Tibial artery (tissue), 4 donors: ENCODE results near the gene SMC1A.
A peak's percentile ranks its signal among the peaks of the same experiment; 100 is the strongest.

Experiments
- DNase-seq, 2 donors: peaks; one replicate each; pipeline ENCODE4 v3.0.0-alpha.2; 2019
- H3K27ac ChIP-seq, 2 donors: fragments of 200-600 bp; sonication (generic) in 1 of 2; 1 replicate in 1 of 2; 2 replicates in 1 of 2; pipeline ENCODE4 v1.5.1; 2018 to 2019; ENCODE audit warnings: mild to moderate bottlenecking in 1 of 2
- H3K27me3 ChIP-seq, 2 donors: fragments of 200-600 bp; sonication (generic) in 1 of 2; one replicate each; pipeline versions ENCODE4 v1.5.1 to v1.6.0; 2016 to 2019
- H3K36me3 ChIP-seq, 3 donors: fragments of 200-600 bp; sonication (generic) in 2 of 3; one replicate each; pipeline ENCODE4 v1.5.1; 2016 to 2019; ENCODE audit warnings: mild to moderate bottlenecking in 2 of 3
- H3K4me1 ChIP-seq, 4 donors: fragments of 200-600 bp; sonication (generic) in 2 of 4; 1 replicate in 3 of 4; 2 replicates in 1 of 4; pipeline ENCODE4 v1.5.1; 2016 to 2019
- H3K4me3 ChIP-seq, 2 donors: fragments of 200-600 bp; sonication (generic) in 1 of 2; 1 replicate in 1 of 2; 2 replicates in 1 of 2; pipeline ENCODE4 v1.5.1; 2018 to 2019; ENCODE audit warnings: mild to moderate bottlenecking in 2 of 2
- H3K9me3 ChIP-seq, 3 donors: fragments of 200-600 bp; sonication (generic) in 1 of 3; one replicate each; pipeline ENCODE4 v1.5.1; 2016 to 2019
- intact Hi-C: fragments of 100-400 bp; cut with DNase I; formaldehyde crosslinking; loops from one replicate; pipeline ENCODE4 v1.15.0; 2023; ENCODE audit warnings: low total_unique reads
- TF ChIP-seq, protein P1 (sequence below), 2 experiments: fragments of 200-600 bp in 1 of 2; fragments of 450-650 bp in 1 of 2; IDR thresholded peaks; one replicate each; pipeline ENCODE4 v1.5.1; 2017 to 2019; ENCODE audit warnings: antibody characterized with exemption in 2 of 2, mild to moderate bottlenecking in 1 of 2, moderate library complexity in 1 of 2

SMC1A gene

DNA sequence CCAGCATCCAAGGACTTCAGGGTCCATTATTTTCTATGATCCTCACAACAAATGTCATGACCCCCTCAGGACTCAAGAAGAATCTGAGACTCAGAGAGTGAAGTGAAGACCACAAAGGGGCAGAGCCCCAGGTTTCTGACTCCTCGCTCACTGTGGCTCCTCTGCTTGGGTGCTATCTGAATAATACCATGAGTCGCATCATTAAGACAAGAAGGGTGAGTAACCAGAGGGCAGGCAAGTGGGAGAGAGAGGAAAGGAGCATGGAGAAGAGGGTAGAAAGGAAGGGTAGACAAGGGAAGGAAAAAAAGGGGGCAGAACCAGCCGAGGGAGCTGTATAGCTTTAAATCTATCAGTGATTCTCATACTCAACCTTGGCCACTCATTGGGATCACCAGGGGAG lies 27.2 kb upstream of the SMC1A start:
- TF ChIP-seq, protein P1, sequence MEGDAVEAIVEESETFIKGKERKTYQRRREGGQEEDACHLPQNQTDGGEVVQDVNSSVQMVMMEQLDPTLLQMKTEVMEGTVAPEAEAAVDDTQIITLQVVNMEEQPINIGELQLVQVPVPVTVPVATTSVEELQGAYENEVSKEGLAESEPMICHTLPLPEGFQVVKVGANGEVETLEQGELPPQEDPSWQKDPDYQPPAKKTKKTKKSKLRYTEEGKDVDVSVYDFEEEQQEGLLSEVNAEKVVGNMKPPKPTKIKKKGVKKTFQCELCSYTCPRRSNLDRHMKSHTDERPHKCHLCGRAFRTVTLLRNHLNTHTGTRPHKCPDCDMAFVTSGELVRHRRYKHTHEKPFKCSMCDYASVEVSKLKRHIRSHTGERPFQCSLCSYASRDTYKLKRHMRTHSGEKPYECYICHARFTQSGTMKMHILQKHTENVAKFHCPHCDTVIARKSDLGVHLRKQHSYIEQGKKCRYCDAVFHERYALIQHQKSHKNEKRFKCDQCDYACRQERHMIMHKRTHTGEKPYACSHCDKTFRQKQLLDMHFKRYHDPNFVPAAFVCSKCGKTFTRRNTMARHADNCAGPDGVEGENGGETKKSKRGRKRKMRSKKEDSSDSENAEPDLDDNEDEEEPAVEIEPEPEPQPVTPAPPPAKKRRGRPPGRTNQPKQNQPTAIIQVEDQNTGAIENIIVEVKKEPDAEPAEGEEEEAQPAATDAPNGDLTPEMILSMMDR (IDR thresholded peaks at IDR 0.05): no peak

DNA sequence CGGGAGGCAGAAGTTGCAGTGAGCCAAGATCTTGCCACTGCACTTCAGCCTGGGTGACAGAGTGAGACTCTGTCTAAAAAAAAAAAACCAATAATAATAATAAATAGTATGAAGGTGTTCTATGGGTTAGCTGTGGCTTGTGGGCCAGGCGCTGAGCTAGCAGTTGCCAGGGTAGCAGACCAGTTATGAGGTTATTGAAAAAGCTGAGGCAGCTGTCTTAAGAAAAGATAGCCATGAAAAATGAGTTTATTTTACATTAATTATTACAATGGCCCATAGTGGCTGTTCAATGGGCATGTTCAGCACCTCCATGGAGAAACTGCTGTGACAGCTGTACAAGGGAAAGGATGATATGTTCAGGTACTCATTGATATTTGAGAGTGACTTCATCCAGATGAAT lies 25.0 kb upstream of the SMC1A start:
- no peak overlapping the region for H3K27ac ChIP-seq
- no peaks in the 10 kb centered on the region for H3K4me1 ChIP-seq
- no peaks in the 10 kb centered on the region for H3K27me3 ChIP-seq
- intact Hi-C loops: no loop called here
- H3K36me3 ChIP-seq: no peaks in the 10 kb centered on the region
- H3K4me3 ChIP-seq: no peak overlapping the region
- TF ChIP-seq, protein P1 (IDR thresholded peaks at IDR 0.05): no peak
- no peak for DNase-seq
- no peaks in the 10 kb centered on the region for H3K9me3 ChIP-seq

More for the DNA sequence above, 27.2 kb upstream of the SMC1A start:
- no peak for DNase-seq
- intact Hi-C loops: no loop called here
- no peak overlapping the region for H3K27ac ChIP-seq
- H3K4me1 ChIP-seq: no peaks in the 10 kb centered on the region
- no peaks in the 10 kb centered on the region for H3K27me3 ChIP-seq
- H3K36me3 ChIP-seq: no peaks in the 10 kb centered on the region
- H3K9me3 ChIP-seq: no peaks in the 10 kb centered on the region
- H3K4me3 ChIP-seq: no peak overlapping the region

- no peak overlapping the region for H3K4me3 ChIP-seq
- H3K9me3 ChIP-seq: no peaks in the 10 kb centered on the region
- no peak overlapping the region for H3K27ac ChIP-seq
- intact Hi-C loops: no loop called here
- no peaks in the 10 kb centered on the region for H3K27me3 ChIP-seq
- no peak for DNase-seq
- TF ChIP-seq, protein P1 (IDR thresholded peaks at IDR 0.05): peak in 1 of 2 experiments; percentile 33
- peaks cover 0 to 8% (median 3%) of the 10 kb centered on the region in 4 donors for H3K4me1 ChIP-seq
- no peaks in the 10 kb centered on the region for H3K36me3 ChIP-seq
These were observed 23.5 kb upstream of the SMC1A start for GRCh38 chrX:53445977-53446376.

GRCh38 chrX:53442322-53442631 lies 19.8 kb upstream of the SMC1A start:
- Histone ChIP-seq H3K27ac (peak overlapping the region; percentile 3 to 71), H3K27me3 (no peaks in the 10 kb centered on the region), H3K4me1 (peaks cover 0 to 15% (median 6%) of the 10 kb centered on the region in 4 donors), H3K4me3 (no peak overlapping the region), H3K36me3 (no peaks in the 10 kb centered on the region), H3K9me3 (no peaks in the 10 kb centered on the region)
- no peak for DNase-seq
- intact Hi-C loops: loop anchor here (5.0 kb wide), 1 partner anchor 125 kb away; no protein-coding TSS in a partner anchor
- TF ChIP-seq, protein P1 (IDR thresholded peaks at IDR 0.05): no peak

GRCh38 chrX:53441531-53442321 lies 19.3 kb upstream of the SMC1A start:
- Histone ChIP-seq H3K4me1 (peaks cover 0 to 15% (median 6%) of the 10 kb centered on the region in 4 donors), H3K36me3 (no peaks in the 10 kb centered on the region), H3K27ac (peak overlapping the region; percentile 41 to 71), H3K27me3 (no peaks in the 10 kb centered on the region), H3K4me3 (peak overlapping the region; percentile 43 to 52), H3K9me3 (no peaks in the 10 kb centered on the region)
- TF ChIP-seq, protein P1 (IDR thresholded peaks at IDR 0.05): no peak
- intact Hi-C loops: loop anchor here (5.0 kb wide), 1 partner anchor 124 kb away; no protein-coding TSS in a partner anchor
- DNase-seq: peak; percentile 59 to 86
